SK-N-SH (cell line): Measurements from ENCODE around the gene PDGFRB. TPM values are rescaled to one million over a fixed set of nuclear protein-coding genes. Genes with fewer than 3 reads are reported as not detected.

Experiments used
- CTCF ChIA-PET: fragments of 300-600, 350-600 bp; formaldehyde crosslinking; extraction: SDS; loops from one replicate; lab custom pipeline; 2021; lab: Yijun Ruan, JAX
- POLR2A ChIA-PET: fragments of 350-600 bp; sonication (Branson Sonifier 250); formaldehyde crosslinking; extraction: SDS; loops from one replicate; lab custom pipeline; 2020; ENCODE audit warnings: antibody characterized with exemption, inconsistent platforms; lab: Yijun Ruan, JAX
- DNase-seq: peaks from one replicate; pipeline ENCODE4 v3.0.0; 2012
- H2AFZ ChIP-seq: fragments of 200-600 bp; sonication (generic); 2 replicates; pipeline ENCODE4 v1.8.1; 2016; ENCODE audit warnings: antibody characterized with exemption, mild to moderate bottlenecking, low read depth
- H3F3A ChIP-seq: fragments of 200-600 bp; sonication (generic); replicated peaks from 2 replicates; pipeline ENCODE3; 2016; ENCODE audit warnings: antibody characterized with exemption, mild to moderate bottlenecking; ENCODE audit not compliant: insufficient read depth
- H3K27ac ChIP-seq, 2 experiments: fragments of 200-500 bp in 1 of 2; fragments of 200-600 bp in 1 of 2; sonication (Bioruptor generic) in 1 of 2; sonication (generic), shearing (Covaris generic) in 1 of 2; 2 replicates each; pipeline versions ENCODE4 v1.5.1 to v1.6.1; 2014 to 2016; ENCODE audit warnings: low read depth in 2 of 2, inconsistent platforms in 1 of 2, low read length in 1 of 2, mild to moderate bottlenecking in 1 of 2, mixed read lengths in 1 of 2
- H3K27me3 ChIP-seq: fragments of 200-600 bp; sonication (generic), shearing (Covaris generic); 2 replicates; pipeline ENCODE4 v1.6.1; 2016; ENCODE audit warnings: mixed run types; ENCODE audit not compliant: insufficient read depth
- H3K36me3 ChIP-seq, 2 experiments: fragments of 200-500 bp in 1 of 2; fragments of 200-600 bp in 1 of 2; sonication (Bioruptor generic) in 1 of 2; sonication (generic) in 1 of 2; replicated peaks in 1 of 2; 2 replicates each; pipeline versions ENCODE3 to v1.5.1; 2014 to 2016; ENCODE audit warnings: low read length in 1 of 2, mild to moderate bottlenecking in 1 of 2; ENCODE audit not compliant: insufficient read depth in 2 of 2, control insufficient read depth in 1 of 2
- H3K4me1 ChIP-seq, 2 experiments: fragments of 200-500 bp in 1 of 2; fragments of 200-600 bp in 1 of 2; sonication (Bioruptor generic) in 1 of 2; sonication (generic), shearing (Covaris generic) in 1 of 2; 2 replicates each; pipeline versions ENCODE4 v1.5.1 to v1.6.1; 2014 to 2016; ENCODE audit warnings: low read depth in 1 of 2, low read length in 1 of 2, mixed run types in 1 of 2; ENCODE audit not compliant: insufficient read depth in 2 of 2, control insufficient read depth in 1 of 2
- H3K4me2 ChIP-seq: fragments of 200-600 bp; sonication (generic), shearing (Covaris generic); 2 replicates; pipeline ENCODE4 v1.6.1; 2017; ENCODE audit warnings: mixed run types
- H3K4me3 ChIP-seq, 2 experiments: fragments of 200-500 bp in 1 of 2; fragments of 200-600 bp in 1 of 2; sonication (Bioruptor generic) in 1 of 2; sonication (generic), shearing (Covaris generic) in 1 of 2; 2 replicates each; pipeline versions ENCODE4 v1.5.1 to v1.8.1; 2014 to 2016; ENCODE audit warnings: low read depth in 2 of 2, inconsistent platforms in 1 of 2, low read length in 1 of 2, mild to moderate bottlenecking in 1 of 2, mixed read lengths in 1 of 2, moderate library complexity in 1 of 2
- H3K79me2 ChIP-seq: fragments of 200-600 bp; sonication (generic); 2 replicates; pipeline ENCODE4 v1.8.1; 2017; ENCODE audit warnings: mild to moderate bottlenecking; ENCODE audit not compliant: insufficient read depth
- H3K9ac ChIP-seq: fragments of 200-600 bp; sonication (generic); 2 replicates; pipeline ENCODE4 v1.6.1; 2017; ENCODE audit warnings: mixed run types
- H3K9me2 ChIP-seq: fragments of 200-600 bp; sonication (generic); 2 replicates; pipeline ENCODE4 v1.6.1; 2017; ENCODE audit warnings: mixed run types
- H3K9me3 ChIP-seq: fragments of 200-600 bp; sonication (generic); 2 replicates; pipeline ENCODE4 v1.6.1; 2017; ENCODE audit warnings: mixed run types, mild to moderate bottlenecking, moderate library complexity
- H4K20me1 ChIP-seq: fragments of 200-600 bp; sonication (generic); 2 replicates; pipeline ENCODE4 v1.6.1; 2017; ENCODE audit warnings: mild to moderate bottlenecking, mixed run types; ENCODE audit not compliant: insufficient read depth
- CHD2 ChIP-seq: fragments of 150-350 bp; IDR thresholded peaks from 2 replicates; pipeline ENCODE4 v1.6.1; 2018; ENCODE audit warnings: low read length; ENCODE audit not compliant: partially characterized antibody
- ELF1 ChIP-seq: IDR thresholded peaks from 2 replicates; pipeline ENCODE4 v1.4.0; 2012
- FOSL2 ChIP-seq: IDR thresholded peaks from 2 replicates; pipeline ENCODE4 v1.4.0; 2012; ENCODE audit warnings: low read depth, mild to moderate bottlenecking, moderate library complexity, borderline replicate concordance
- FOXJ3 ChIP-seq: sonication (generic); formaldehyde crosslinking; IDR thresholded peaks from 2 replicates; pipeline ENCODE4 v1.5.1; 2020; ENCODE audit warnings: mild to moderate bottlenecking, missing genetic modification reagents
- GABPA ChIP-seq: IDR thresholded peaks from 2 replicates; pipeline ENCODE4 v1.4.0; 2012; ENCODE audit warnings: low read depth, mild to moderate bottlenecking
- GATA2 ChIP-seq: sonication (generic); formaldehyde crosslinking; IDR thresholded peaks from 2 replicates; pipeline ENCODE4 v1.5.0; 2020; ENCODE audit warnings: mild to moderate bottlenecking, missing genetic modification reagents
- JUND ChIP-seq: IDR thresholded peaks from 2 replicates; pipeline ENCODE4 v1.4.0; 2012
- NFIC ChIP-seq: IDR thresholded peaks from 2 replicates; pipeline ENCODE4 v1.4.0; 2012; ENCODE audit warnings: borderline replicate concordance
- NRF1 ChIP-seq: IDR thresholded peaks from 2 replicates; pipeline ENCODE4 v1.6.1; 2012; ENCODE audit warnings: low read depth, mild to moderate bottlenecking, low read length
- RCOR1 ChIP-seq: fragments of 150-350 bp; IDR thresholded peaks from 2 replicates; pipeline ENCODE4 v1.6.1; 2017; ENCODE audit warnings: antibody characterized with exemption, low read length
- RFX5 ChIP-seq: IDR thresholded peaks from 2 replicates; pipeline ENCODE4 v1.6.1; 2012; ENCODE audit warnings: mild to moderate bottlenecking, improper control_type of control experiment, low read length
- SIN3A ChIP-seq: IDR thresholded peaks from 2 replicates; pipeline ENCODE4 v1.6.1; 2012; ENCODE audit warnings: low read depth, mild to moderate bottlenecking, low read length, moderate library complexity, borderline replicate concordance
- YY1 ChIP-seq: IDR thresholded peaks from 2 replicates; pipeline ENCODE4 v1.4.0; 2012; ENCODE audit warnings: low read depth, mild to moderate bottlenecking
- WGBS: methylation state at CpG from one replicate; pipeline ENCODE4 v1.1.6; 2017; ENCODE audit warnings: low lambda C conversion rate; 5-methylcytosine and 5-hydroxymethylcytosine counted together
- polyA plus RNA-seq, 3 experiments: library from polyadenylated mRNA; depleted of rRNA; stranded (reverse); fragments of >200 nt; gene quantifications; 2 replicates each; pipeline ENCODE4 v1.2.3, GENCODE V29; 2012
- TF ChIP-seq, protein P1 (sequence below): fragments of 150-350 bp; IDR thresholded peaks from 2 replicates; pipeline ENCODE4 v1.6.1; 2016; ENCODE audit warnings: mild to moderate bottlenecking, low read depth, low read length
- TF ChIP-seq, protein P2 (sequence below): fragments of 200-600 bp; sonication (generic); IDR thresholded peaks from 2 replicates; pipeline ENCODE4 v1.6.1; 2017; ENCODE audit warnings: antibody characterized with exemption, mild to moderate bottlenecking, moderate library complexity
- TF ChIP-seq, protein P3 (sequence below): IDR thresholded peaks from 2 replicates; pipeline ENCODE4 v1.4.0; 2012; ENCODE audit warnings: low read depth, borderline replicate concordance

PDGFRB gene
- polyA plus RNA-seq, 1 of the 3 experiments (the other 2 are of a cell fraction), result 32.1 TPM

DNA sequence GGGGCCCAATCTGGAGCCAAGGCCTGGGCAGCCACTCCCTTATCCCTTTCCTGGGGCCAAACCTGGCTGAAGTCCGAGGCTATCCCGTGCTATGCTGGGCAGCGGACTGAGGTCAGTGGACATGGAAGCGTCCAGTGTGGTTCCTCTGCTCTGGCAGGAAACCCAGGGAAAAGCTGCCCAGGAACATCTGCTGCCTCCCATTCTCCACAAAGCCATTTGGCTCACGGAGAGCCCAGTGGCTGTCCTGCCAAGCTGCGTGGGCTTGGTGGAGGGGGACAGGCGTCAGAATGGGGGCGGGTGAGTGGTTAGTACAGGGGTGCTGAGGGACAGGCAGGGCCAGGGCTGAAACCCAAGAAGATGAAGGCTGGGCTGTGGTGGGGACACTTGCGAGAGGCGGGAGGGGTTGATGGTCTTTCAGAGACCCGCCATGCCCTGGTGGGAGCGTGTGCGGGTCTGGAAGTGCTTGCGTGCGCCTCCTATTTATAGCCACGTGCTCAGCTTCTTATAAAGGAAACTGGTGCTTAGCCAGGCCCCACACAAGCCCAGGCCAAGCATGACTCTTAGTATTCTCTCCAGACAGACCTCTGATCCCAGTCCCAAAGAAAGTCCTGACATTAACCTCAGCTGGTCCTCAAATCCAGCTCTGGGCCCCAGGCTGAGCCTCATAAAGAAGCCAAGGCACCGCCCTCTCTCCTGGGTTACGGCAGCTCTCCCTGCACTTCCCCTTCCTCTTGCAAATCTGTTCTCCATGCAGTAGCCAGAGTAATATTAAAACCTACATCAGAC is 24.8 kb upstream of the PDGFRB start:
- Histone ChIP-seq H3K4me3 (no peak overlapping the region), H3K9ac (no peak overlapping the region), H3K36me3 (no peaks in the 10 kb centered on the region), H3K9me2 (no peaks in the 10 kb centered on the region), H3K4me2 (no peak overlapping the region), H4K20me1 (no peaks in the 10 kb centered on the region), H3K27me3 (no peaks in the 10 kb centered on the region), H3K9me3 (no peaks in the 10 kb centered on the region), H2AFZ (no peak overlapping the region), H3K79me2 (no peaks in the 10 kb centered on the region), H3K27ac (no peak overlapping the region), H3K4me1 (no peaks in the 10 kb centered on the region; a peak in 1 of 4 replicates), H3F3A (no peaks in the 10 kb centered on the region)
- WGBS, result 86% methylated on average over 17 of the region's 18 CpGs
- ChIA-PET POLR2A (no interaction called here), CTCF (interaction anchor here (1.1 to 10.7 kb wide), 4 partner anchors 8 to 51 kb away, joined by 3 to 90 read pairs (median 9); no protein-coding TSS in a partner anchor)
- TF ChIP-seq, protein P1, sequence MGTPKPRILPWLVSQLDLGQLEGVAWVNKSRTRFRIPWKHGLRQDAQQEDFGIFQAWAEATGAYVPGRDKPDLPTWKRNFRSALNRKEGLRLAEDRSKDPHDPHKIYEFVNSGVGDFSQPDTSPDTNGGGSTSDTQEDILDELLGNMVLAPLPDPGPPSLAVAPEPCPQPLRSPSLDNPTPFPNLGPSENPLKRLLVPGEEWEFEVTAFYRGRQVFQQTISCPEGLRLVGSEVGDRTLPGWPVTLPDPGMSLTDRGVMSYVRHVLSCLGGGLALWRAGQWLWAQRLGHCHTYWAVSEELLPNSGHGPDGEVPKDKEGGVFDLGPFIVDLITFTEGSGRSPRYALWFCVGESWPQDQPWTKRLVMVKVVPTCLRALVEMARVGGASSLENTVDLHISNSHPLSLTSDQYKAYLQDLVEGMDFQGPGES, result no peak
- TF ChIP-seq NRF1 (no peak), YY1 (no peak), FOSL2 (no peak)
- no peak for DNase-seq

DNA sequence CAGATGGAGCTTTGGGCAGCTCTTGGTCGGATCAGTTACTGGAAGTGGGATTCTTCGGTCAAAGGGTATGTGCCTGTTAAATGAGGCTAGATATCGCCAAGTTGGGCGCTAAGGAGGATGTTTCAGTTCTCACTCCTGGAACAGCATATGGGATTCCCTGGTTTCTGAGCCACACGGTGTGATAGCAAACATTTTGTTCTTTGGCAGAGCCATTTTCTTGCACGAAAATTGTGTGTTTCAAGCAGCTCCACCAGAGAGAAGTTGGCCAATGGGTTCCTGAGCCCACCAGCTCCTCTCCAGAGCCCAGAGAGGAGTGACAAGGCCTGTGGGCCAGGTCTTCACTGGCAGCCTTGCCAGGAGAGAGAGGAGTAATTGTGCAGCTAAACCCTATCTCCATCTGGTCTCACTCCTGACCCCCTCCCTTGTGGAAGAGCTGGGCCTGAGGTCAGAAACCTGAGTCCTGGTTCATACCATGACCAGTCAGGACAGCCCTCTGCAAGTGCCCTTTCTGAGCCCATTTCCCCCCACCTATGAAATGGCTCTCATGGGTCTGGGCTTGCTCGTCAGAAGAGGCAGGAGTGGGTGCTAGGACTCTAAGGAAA is 23.5 kb upstream of the PDGFRB start:
- Histone ChIP-seq H4K20me1 (no peaks in the 10 kb centered on the region), H3K4me2 (no peak overlapping the region), H3K4me3 (no peak overlapping the region), H3K36me3 (no peaks in the 10 kb centered on the region), H3K27me3 (no peaks in the 10 kb centered on the region), H3K27ac (no peak overlapping the region), H3K9ac (no peak overlapping the region), H3K9me2 (no peaks in the 10 kb centered on the region), H3K79me2 (no peaks in the 10 kb centered on the region), H2AFZ (no peak overlapping the region), H3K9me3 (no peaks in the 10 kb centered on the region), H3K4me1 (no peaks in the 10 kb centered on the region; a peak in 1 of 4 replicates), H3F3A (no peaks in the 10 kb centered on the region)
- no peak for DNase-seq
- TF ChIP-seq, protein P2, sequence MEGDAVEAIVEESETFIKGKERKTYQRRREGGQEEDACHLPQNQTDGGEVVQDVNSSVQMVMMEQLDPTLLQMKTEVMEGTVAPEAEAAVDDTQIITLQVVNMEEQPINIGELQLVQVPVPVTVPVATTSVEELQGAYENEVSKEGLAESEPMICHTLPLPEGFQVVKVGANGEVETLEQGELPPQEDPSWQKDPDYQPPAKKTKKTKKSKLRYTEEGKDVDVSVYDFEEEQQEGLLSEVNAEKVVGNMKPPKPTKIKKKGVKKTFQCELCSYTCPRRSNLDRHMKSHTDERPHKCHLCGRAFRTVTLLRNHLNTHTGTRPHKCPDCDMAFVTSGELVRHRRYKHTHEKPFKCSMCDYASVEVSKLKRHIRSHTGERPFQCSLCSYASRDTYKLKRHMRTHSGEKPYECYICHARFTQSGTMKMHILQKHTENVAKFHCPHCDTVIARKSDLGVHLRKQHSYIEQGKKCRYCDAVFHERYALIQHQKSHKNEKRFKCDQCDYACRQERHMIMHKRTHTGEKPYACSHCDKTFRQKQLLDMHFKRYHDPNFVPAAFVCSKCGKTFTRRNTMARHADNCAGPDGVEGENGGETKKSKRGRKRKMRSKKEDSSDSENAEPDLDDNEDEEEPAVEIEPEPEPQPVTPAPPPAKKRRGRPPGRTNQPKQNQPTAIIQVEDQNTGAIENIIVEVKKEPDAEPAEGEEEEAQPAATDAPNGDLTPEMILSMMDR, result no peak
- no peak for TF ChIP-seq FOXJ3 (CRISPR knock-in tag)
- TF ChIP-seq RFX5, result no peak
- TF ChIP-seq GABPA, result no peak
- TF ChIP-seq RCOR1, result no peak
- no peak for TF ChIP-seq NRF1
- TF ChIP-seq, protein P3, sequence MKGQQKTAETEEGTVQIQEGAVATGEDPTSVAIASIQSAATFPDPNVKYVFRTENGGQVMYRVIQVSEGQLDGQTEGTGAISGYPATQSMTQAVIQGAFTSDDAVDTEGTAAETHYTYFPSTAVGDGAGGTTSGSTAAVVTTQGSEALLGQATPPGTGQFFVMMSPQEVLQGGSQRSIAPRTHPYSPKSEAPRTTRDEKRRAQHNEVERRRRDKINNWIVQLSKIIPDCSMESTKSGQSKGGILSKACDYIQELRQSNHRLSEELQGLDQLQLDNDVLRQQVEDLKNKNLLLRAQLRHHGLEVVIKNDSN, result no peak
- TF ChIP-seq NFIC, result no peak
- no peak for TF ChIP-seq ELF1
- no peak for TF ChIP-seq JUND
- no peak for TF ChIP-seq SIN3A
- TF ChIP-seq CHD2, result no peak
- TF ChIP-seq GATA2 (CRISPR knock-in tag), result no peak
- POLR2A ChIA-PET, result interaction anchor here (1.0 kb wide), 1 partner anchor 16 kb away, joined by 4 read pairs; no protein-coding TSS in a partner anchor
- CTCF ChIA-PET, result interaction anchor here (1.9 to 10.7 kb wide), 3 partner anchors 9 to 50 kb away, joined by 6 to 90 read pairs (median 13); no protein-coding TSS in a partner anchor
- WGBS, result 78% methylated on average over 6 of the region's 7 CpGs
